ENCODE data around the gene CCDC61.

Gene CCDC61

GRCh38 chr19:45994998-45995714 lies at the start of gene CCDC61:
TSS of gene CCDC61 (plus strand) at chr19:45995467. CDS start at chr19:46003019, 7,552 bp downstream.
- Histone ChIP-seq H2AFZ (ENCODE audit: low read depth) (peak within 1 kb of the TSS; percentile 77), H4K20me1 (ENCODE audit: insufficient read depth) (no peaks in the 10 kb centered on the region), H3K27ac (no peak within 1 kb of the TSS), H3K9ac (peak within 1 kb of the TSS; percentile 55; the same call in 1 of the 2 replicates), H3K36me3 (ENCODE audit: insufficient read depth) (no peaks in the 10 kb centered on the region), H3K4me1 (ENCODE audit: low read depth, poor library complexity, severe bottlenecking) (peaks cover 6% of the 10 kb centered on the region), H3K27me3 (ENCODE audit: insufficient read depth, low read depth) (no peaks in the 10 kb centered on the region; the same call in 1 of the 2 replicates), H3K4me3 (IDR thresholded peaks at IDR 0.05; ENCODE audit: insufficient read depth, low read depth, low read length) (peak within 1 kb of the TSS; percentile 42), H3K79me2 (ENCODE audit: insufficient read depth, low read depth) (peaks cover 6% of the 10 kb centered on the region; the same call in 1 of the 2 replicates), H3K4me2 (peak within 1 kb of the TSS; percentile 93)
- no peak for TF ChIP-seq CTCF (conservative IDR thresholded peaks at IDR 0.05; ENCODE audit: low read depth, low read length)

GRCh38 chr19:45947926-45948325 lies 47.3 kb upstream of the CCDC61 start:
- H3K4me3 ChIP-seq (IDR thresholded peaks at IDR 0.05; ENCODE audit: insufficient read depth, low read depth, low read length), result no peak overlapping the region
- H3K27ac ChIP-seq, result no peak overlapping the region
- peaks cover 80% of the 10 kb centered on the region for H3K27me3 ChIP-seq (ENCODE audit: insufficient read depth, low read depth)
- no peaks in the 10 kb centered on the region for H4K20me1 ChIP-seq (ENCODE audit: insufficient read depth)
- no peaks in the 10 kb centered on the region for H3K4me1 ChIP-seq (ENCODE audit: low read depth, poor library complexity, severe bottlenecking)
- no peaks in the 10 kb centered on the region for H3K36me3 ChIP-seq (ENCODE audit: insufficient read depth)
- H2AFZ ChIP-seq (ENCODE audit: low read depth), result no peak overlapping the region
- H3K79me2 ChIP-seq (ENCODE audit: insufficient read depth, low read depth), result no peaks in the 10 kb centered on the region
- TF ChIP-seq CTCF (conservative IDR thresholded peaks at IDR 0.05; ENCODE audit: low read depth, low read length), result no peak
- no peak overlapping the region for H3K9ac ChIP-seq
- no peak overlapping the region for H3K4me2 ChIP-seq

- no peaks in the 10 kb centered on the region for H4K20me1 ChIP-seq (ENCODE audit: insufficient read depth)
- H3K9ac ChIP-seq, result no peak overlapping the region
- H3K79me2 ChIP-seq (ENCODE audit: insufficient read depth, low read depth), result no peaks in the 10 kb centered on the region
- no peak overlapping the region for H2AFZ ChIP-seq (ENCODE audit: low read depth)
- no peak overlapping the region for H3K4me2 ChIP-seq
- H3K4me1 ChIP-seq (ENCODE audit: low read depth, poor library complexity, severe bottlenecking), result no peaks in the 10 kb centered on the region
- no peak for TF ChIP-seq CTCF (conservative IDR thresholded peaks at IDR 0.05; ENCODE audit: low read depth, low read length)
- H3K27ac ChIP-seq, result no peak overlapping the region
- H3K4me3 ChIP-seq (IDR thresholded peaks at IDR 0.05; ENCODE audit: insufficient read depth, low read depth, low read length), result no peak overlapping the region
- H3K36me3 ChIP-seq (ENCODE audit: insufficient read depth), result no peaks in the 10 kb centered on the region
- peaks cover 80% of the 10 kb centered on the region for H3K27me3 ChIP-seq (ENCODE audit: insufficient read depth, low read depth)
Observed at GRCh38 chr19:45952341-45952685, 43.0 kb upstream of the CCDC61 start.

GRCh38 chr19:45952686-45953505 lies 42.4 kb upstream of the CCDC61 start:
- peaks cover 78% of the 10 kb centered on the region for H3K27me3 ChIP-seq (ENCODE audit: insufficient read depth, low read depth)
- H3K36me3 ChIP-seq (ENCODE audit: insufficient read depth), result no peaks in the 10 kb centered on the region
- no peaks in the 10 kb centered on the region for H4K20me1 ChIP-seq (ENCODE audit: insufficient read depth)
- no peak for TF ChIP-seq CTCF (conservative IDR thresholded peaks at IDR 0.05; ENCODE audit: low read depth, low read length)
- H3K9ac ChIP-seq, result no peak overlapping the region
- H3K4me2 ChIP-seq, result peak overlapping the region; percentile 46
- H2AFZ ChIP-seq (ENCODE audit: low read depth), result peak overlapping the region; percentile 46; the same call in 1 of the 2 replicates
- H3K79me2 ChIP-seq (ENCODE audit: insufficient read depth, low read depth), result no peaks in the 10 kb centered on the region
- H3K4me3 ChIP-seq (IDR thresholded peaks at IDR 0.05; ENCODE audit: insufficient read depth, low read depth, low read length), result no peak overlapping the region
- H3K4me1 ChIP-seq (ENCODE audit: low read depth, poor library complexity, severe bottlenecking), result no peaks in the 10 kb centered on the region
- no peak overlapping the region for H3K27ac ChIP-seq
